Measurements from ENCODE around the gene CDH4. TPM values are rescaled to one million over a fixed set of nuclear protein-coding genes. Genes with fewer than 3 reads are reported as not detected.

Gene CDH4
- total and polyA plus RNA-seq, 2 of the 4 experiments (the other 2 are of a cell fraction): 1.6 to 3.5 TPM

DNA sequence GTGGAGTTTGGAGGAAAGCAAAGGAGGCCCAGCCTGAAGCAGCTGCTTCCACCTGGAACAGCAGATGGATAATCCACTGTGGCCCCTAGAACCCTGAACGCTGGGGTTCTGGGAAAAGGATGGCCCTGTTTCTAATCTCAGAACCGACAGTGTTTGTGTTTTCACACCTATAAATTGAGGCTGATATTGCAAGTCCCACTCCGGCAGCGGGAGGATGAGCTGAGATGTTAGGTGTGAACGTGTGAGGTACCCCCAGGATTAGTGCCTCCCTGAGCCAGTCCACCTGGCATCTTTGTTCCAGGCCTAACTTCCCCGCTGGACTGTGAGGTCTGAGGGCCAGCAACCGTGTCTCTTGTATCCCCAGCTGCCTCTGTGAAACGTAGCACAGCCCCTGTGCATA is 7.8 kb upstream of the CDH4 start:
- CTCF ChIA-PET: no interaction called here
- no peak for ATAC-seq (ENCODE audit: low read depth)

More for the DNA sequence above, 7.8 kb upstream of the CDH4 start:
- H2BK20ac ChIP-seq (ENCODE audit: low read depth, low read length): no peak overlapping the region
- in situ Hi-C loops (cut with MboI; ENCODE audit: low sequenced_read_pairs): loop anchor here (25.0 kb wide), 1 partner anchor 1182 kb away; no protein-coding TSS in a partner anchor
- no peak overlapping the region for H2AFZ ChIP-seq (replicated peaks; ENCODE audit: low read length, poor library complexity)
- H3K36me3 ChIP-seq (ENCODE audit: control insufficient read depth, insufficient read depth, low read length): no peaks in the 10 kb centered on the region
- no TSS peak for BruUV-seq (replicated peaks)
- no peak overlapping the region for H2AK5ac ChIP-seq (ENCODE audit: low read depth, low read length)
- H3K14ac ChIP-seq (replicated peaks; ENCODE audit: low read depth, low read length): no peak overlapping the region
- no peak overlapping the region for H2BK15ac ChIP-seq (ENCODE audit: low read depth, low read length)
- TF ChIP-seq, protein P1, sequence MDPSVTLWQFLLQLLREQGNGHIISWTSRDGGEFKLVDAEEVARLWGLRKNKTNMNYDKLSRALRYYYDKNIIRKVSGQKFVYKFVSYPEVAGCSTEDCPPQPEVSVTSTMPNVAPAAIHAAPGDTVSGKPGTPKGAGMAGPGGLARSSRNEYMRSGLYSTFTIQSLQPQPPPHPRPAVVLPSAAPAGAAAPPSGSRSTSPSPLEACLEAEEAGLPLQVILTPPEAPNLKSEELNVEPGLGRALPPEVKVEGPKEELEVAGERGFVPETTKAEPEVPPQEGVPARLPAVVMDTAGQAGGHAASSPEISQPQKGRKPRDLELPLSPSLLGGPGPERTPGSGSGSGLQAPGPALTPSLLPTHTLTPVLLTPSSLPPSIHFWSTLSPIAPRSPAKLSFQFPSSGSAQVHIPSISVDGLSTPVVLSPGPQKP (IDR thresholded peaks at IDR 0.05; ENCODE audit: borderline replicate concordance, low read depth, low read length): no peak
- TF ChIP-seq MAZ (IDR thresholded peaks at IDR 0.05; ENCODE audit: borderline replicate concordance, low read depth, low read length) (no peak), NFE2L2 (IDR thresholded peaks at IDR 0.05; ENCODE audit: low read depth, low read length) (no peak), MAFK (IDR thresholded peaks at IDR 0.05; ENCODE audit: low read depth, low read length) (no peak), USF2 (IDR thresholded peaks at IDR 0.05; ENCODE audit: low read depth, low read length) (no peak), CEBPB (IDR thresholded peaks at IDR 0.05; ENCODE audit: low read depth, low read length) (no peak), BHLHE40 (IDR thresholded peaks at IDR 0.05; ENCODE audit: low read depth, low read length) (no peak), POLR2A (IDR thresholded peaks at IDR 0.05; ENCODE audit: low read depth, low read length) (no peak), RCOR1 (IDR thresholded peaks at IDR 0.05; ENCODE audit: insufficient replicate concordance, low read length) (no peak), RAD21 (IDR thresholded peaks at IDR 0.05; ENCODE audit: low read length) (no peak), RFX5 (IDR thresholded peaks at IDR 0.05; ENCODE audit: low read depth, low read length) (no peak), SMC3 (IDR thresholded peaks at IDR 0.05; ENCODE audit: low read depth, low read length) (no peak), MXI1 (IDR thresholded peaks at IDR 0.05; ENCODE audit: borderline replicate concordance, low read depth, low read length) (no peak), FOS (IDR thresholded peaks at IDR 0.05; ENCODE audit: low read depth, low read length) (no peak), CHD1 (IDR thresholded peaks at IDR 0.05; ENCODE audit: low read depth, low read length) (no peak)
- TF ChIP-seq, protein P2, sequence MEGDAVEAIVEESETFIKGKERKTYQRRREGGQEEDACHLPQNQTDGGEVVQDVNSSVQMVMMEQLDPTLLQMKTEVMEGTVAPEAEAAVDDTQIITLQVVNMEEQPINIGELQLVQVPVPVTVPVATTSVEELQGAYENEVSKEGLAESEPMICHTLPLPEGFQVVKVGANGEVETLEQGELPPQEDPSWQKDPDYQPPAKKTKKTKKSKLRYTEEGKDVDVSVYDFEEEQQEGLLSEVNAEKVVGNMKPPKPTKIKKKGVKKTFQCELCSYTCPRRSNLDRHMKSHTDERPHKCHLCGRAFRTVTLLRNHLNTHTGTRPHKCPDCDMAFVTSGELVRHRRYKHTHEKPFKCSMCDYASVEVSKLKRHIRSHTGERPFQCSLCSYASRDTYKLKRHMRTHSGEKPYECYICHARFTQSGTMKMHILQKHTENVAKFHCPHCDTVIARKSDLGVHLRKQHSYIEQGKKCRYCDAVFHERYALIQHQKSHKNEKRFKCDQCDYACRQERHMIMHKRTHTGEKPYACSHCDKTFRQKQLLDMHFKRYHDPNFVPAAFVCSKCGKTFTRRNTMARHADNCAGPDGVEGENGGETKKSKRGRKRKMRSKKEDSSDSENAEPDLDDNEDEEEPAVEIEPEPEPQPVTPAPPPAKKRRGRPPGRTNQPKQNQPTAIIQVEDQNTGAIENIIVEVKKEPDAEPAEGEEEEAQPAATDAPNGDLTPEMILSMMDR (conservative IDR thresholded peaks at IDR 0.05; ENCODE audit: low read depth, low read length): no peak
- H3K23ac ChIP-seq (ENCODE audit: low read depth, low read length): no peak overlapping the region
- no peak for DNase-seq
- no peaks in the 10 kb centered on the region for H3K9me1 ChIP-seq (ENCODE audit: insufficient read depth, low read length)
- H3K27ac ChIP-seq (ENCODE audit: insufficient read depth, low read length): no peak overlapping the region
- intact Hi-C loops (cut with micrococcal nuclease): no loop called here
- no peak overlapping the region for H3K9ac ChIP-seq (ENCODE audit: low read depth, low read length)
- no peak overlapping the region for H3K56ac ChIP-seq (ENCODE audit: extremely low read depth, insufficient read depth, low read length)
- no peak overlapping the region for H3K4ac ChIP-seq (ENCODE audit: low read depth, low read length)
- H4K91ac ChIP-seq (ENCODE audit: insufficient read depth, low read depth, low read length): no peak overlapping the region
- peaks cover 53% of the 10 kb centered on the region for H3K27me3 ChIP-seq (ENCODE audit: control insufficient read depth, insufficient read depth, low read length)
- no peak overlapping the region for H3K18ac ChIP-seq (ENCODE audit: low read depth, low read length)
- H2BK120ac ChIP-seq (ENCODE audit: low read depth, low read length): no peak overlapping the region
- H2BK5ac ChIP-seq (ENCODE audit: low read depth, low read length, poor library complexity, severe bottlenecking): no peak overlapping the region
- H3K79me1 ChIP-seq (ENCODE audit: low read depth in 1 of 2, low read length in 2 of 2): no peaks in the 10 kb centered on the region
- H3K9me3 ChIP-seq (ENCODE audit: control insufficient read depth, insufficient read depth, low read length): peaks cover 13% of the 10 kb centered on the region
- no peak overlapping the region for H2AK9ac ChIP-seq (replicated peaks; ENCODE audit: low read depth, low read length, poor library complexity)
- WGBS, 2 experiments (ENCODE audit: extremely low coverage in 2 of 2, insufficient read length in 1 of 2): 0% methylated on average over 1 of the region's 8 CpGs; no CpG with 5 or more reads in 1 of the 2 experiments
- H4K20me1 ChIP-seq (ENCODE audit: insufficient read depth, low read length): no peaks in the 10 kb centered on the region
- no peak overlapping the region for H3K4me3 ChIP-seq (ENCODE audit: insufficient read depth, low read depth, low read length)
- no peaks in the 10 kb centered on the region for H3K4me1 ChIP-seq (ENCODE audit: control insufficient read depth, insufficient read depth, low read length)
- dilution Hi-C loops (cut with HindIII; ENCODE audit: low sequenced_read_pairs, unreplicated experiment): no loop called here
- H3K4me2 ChIP-seq (ENCODE audit: low read depth, low read length): no peak overlapping the region
- POLR2A ChIA-PET (ENCODE audit: unreplicated experiment): no interaction called here
- no peak overlapping the region for H4K5ac ChIP-seq (ENCODE audit: low read depth, low read length)
- no peak overlapping the region for H4K8ac ChIP-seq (ENCODE audit: low read depth in 2 of 2, low read length in 2 of 2)

Measured in IMR-90 (cell line).